SK-N-SH (cell line): Measurements from ENCODE around the gene SERINC1. TPM values are rescaled to one million over a fixed set of nuclear protein-coding genes. Genes with fewer than 3 reads are reported as not detected.

Experiments
- CTCF ChIA-PET: fragments of 300-600, 350-600 bp; formaldehyde crosslinking; extraction: SDS; loops from one replicate; lab custom pipeline; 2021; lab: Yijun Ruan, JAX
- POLR2A ChIA-PET: fragments of 350-600 bp; sonication (Branson Sonifier 250); formaldehyde crosslinking; extraction: SDS; loops from one replicate; lab custom pipeline; 2020; ENCODE audit warnings: antibody characterized with exemption, inconsistent platforms; lab: Yijun Ruan, JAX
- DNase-seq: peaks from one replicate; pipeline ENCODE4 v3.0.0; 2012
- H2AFZ ChIP-seq: fragments of 200-600 bp; sonication (generic); 2 replicates; pipeline ENCODE4 v1.8.1; 2016; ENCODE audit warnings: antibody characterized with exemption, mild to moderate bottlenecking, low read depth
- H3F3A ChIP-seq: fragments of 200-600 bp; sonication (generic); replicated peaks from 2 replicates; pipeline ENCODE3; 2016; ENCODE audit warnings: antibody characterized with exemption, mild to moderate bottlenecking; ENCODE audit not compliant: insufficient read depth
- H3K27ac ChIP-seq, 2 experiments: fragments of 200-500 bp in 1 of 2; fragments of 200-600 bp in 1 of 2; sonication (Bioruptor generic) in 1 of 2; sonication (generic), shearing (Covaris generic) in 1 of 2; 2 replicates each; pipeline versions ENCODE4 v1.5.1 to v1.6.1; 2014 to 2016; ENCODE audit warnings: low read depth in 2 of 2, inconsistent platforms in 1 of 2, low read length in 1 of 2, mild to moderate bottlenecking in 1 of 2, mixed read lengths in 1 of 2
- H3K27me3 ChIP-seq: fragments of 200-600 bp; sonication (generic), shearing (Covaris generic); 2 replicates; pipeline ENCODE4 v1.6.1; 2016; ENCODE audit warnings: mixed run types; ENCODE audit not compliant: insufficient read depth
- H3K36me3 ChIP-seq, 2 experiments: fragments of 200-500 bp in 1 of 2; fragments of 200-600 bp in 1 of 2; sonication (Bioruptor generic) in 1 of 2; sonication (generic) in 1 of 2; replicated peaks in 1 of 2; 2 replicates each; pipeline versions ENCODE3 to v1.5.1; 2014 to 2016; ENCODE audit warnings: low read length in 1 of 2, mild to moderate bottlenecking in 1 of 2; ENCODE audit not compliant: insufficient read depth in 2 of 2, control insufficient read depth in 1 of 2
- H3K4me1 ChIP-seq, 2 experiments: fragments of 200-500 bp in 1 of 2; fragments of 200-600 bp in 1 of 2; sonication (Bioruptor generic) in 1 of 2; sonication (generic), shearing (Covaris generic) in 1 of 2; 2 replicates each; pipeline versions ENCODE4 v1.5.1 to v1.6.1; 2014 to 2016; ENCODE audit warnings: low read depth in 1 of 2, low read length in 1 of 2, mixed run types in 1 of 2; ENCODE audit not compliant: insufficient read depth in 2 of 2, control insufficient read depth in 1 of 2
- H3K4me2 ChIP-seq: fragments of 200-600 bp; sonication (generic), shearing (Covaris generic); 2 replicates; pipeline ENCODE4 v1.6.1; 2017; ENCODE audit warnings: mixed run types
- H3K4me3 ChIP-seq, 2 experiments: fragments of 200-500 bp in 1 of 2; fragments of 200-600 bp in 1 of 2; sonication (Bioruptor generic) in 1 of 2; sonication (generic), shearing (Covaris generic) in 1 of 2; 2 replicates each; pipeline versions ENCODE4 v1.5.1 to v1.8.1; 2014 to 2016; ENCODE audit warnings: low read depth in 2 of 2, inconsistent platforms in 1 of 2, low read length in 1 of 2, mild to moderate bottlenecking in 1 of 2, mixed read lengths in 1 of 2, moderate library complexity in 1 of 2
- H3K79me2 ChIP-seq: fragments of 200-600 bp; sonication (generic); 2 replicates; pipeline ENCODE4 v1.8.1; 2017; ENCODE audit warnings: mild to moderate bottlenecking; ENCODE audit not compliant: insufficient read depth
- H3K9ac ChIP-seq: fragments of 200-600 bp; sonication (generic); 2 replicates; pipeline ENCODE4 v1.6.1; 2017; ENCODE audit warnings: mixed run types
- H3K9me2 ChIP-seq: fragments of 200-600 bp; sonication (generic); 2 replicates; pipeline ENCODE4 v1.6.1; 2017; ENCODE audit warnings: mixed run types
- H3K9me3 ChIP-seq: fragments of 200-600 bp; sonication (generic); 2 replicates; pipeline ENCODE4 v1.6.1; 2017; ENCODE audit warnings: mixed run types, mild to moderate bottlenecking, moderate library complexity
- H4K20me1 ChIP-seq: fragments of 200-600 bp; sonication (generic); 2 replicates; pipeline ENCODE4 v1.6.1; 2017; ENCODE audit warnings: mild to moderate bottlenecking, mixed run types; ENCODE audit not compliant: insufficient read depth
- CTCF ChIP-seq: fragments of 200-600 bp; sonication (generic); IDR thresholded peaks from 2 replicates; pipeline ENCODE4 v1.6.1; 2017; ENCODE audit warnings: antibody characterized with exemption, mild to moderate bottlenecking, moderate library complexity
- ELF1 ChIP-seq: IDR thresholded peaks from 2 replicates; pipeline ENCODE4 v1.4.0; 2012
- FOXM1 ChIP-seq: IDR thresholded peaks from 2 replicates; pipeline ENCODE4 v1.4.0; 2012; ENCODE audit warnings: low read depth, mild to moderate bottlenecking
- IRF3 ChIP-seq: fragments of 150-350 bp; IDR thresholded peaks from 2 replicates; pipeline ENCODE4 v1.6.1; 2016; ENCODE audit warnings: mild to moderate bottlenecking, low read depth, low read length
- JUND ChIP-seq: IDR thresholded peaks from 2 replicates; pipeline ENCODE4 v1.4.0; 2012
- MAX ChIP-seq: IDR thresholded peaks from 2 replicates; pipeline ENCODE4 v1.4.0; 2012; ENCODE audit warnings: low read depth
- MXI1 ChIP-seq: IDR thresholded peaks from 2 replicates; pipeline ENCODE4 v1.6.1; 2012; ENCODE audit warnings: mild to moderate bottlenecking, low read depth, low read length, improper control_type of control experiment
- POLR2AphosphoS5 ChIP-seq: IDR thresholded peaks from 2 replicates; pipeline ENCODE4 v1.6.1; 2012; ENCODE audit warnings: low read depth, low read length
- RAD21 ChIP-seq: IDR thresholded peaks from 2 replicates; pipeline ENCODE4 v1.6.1; 2012; ENCODE audit warnings: mild to moderate bottlenecking, low read length
- RCOR1 ChIP-seq: fragments of 150-350 bp; IDR thresholded peaks from 2 replicates; pipeline ENCODE4 v1.6.1; 2017; ENCODE audit warnings: antibody characterized with exemption, low read length
- RFX5 ChIP-seq: IDR thresholded peaks from 2 replicates; pipeline ENCODE4 v1.6.1; 2012; ENCODE audit warnings: mild to moderate bottlenecking, improper control_type of control experiment, low read length
- SMC3 ChIP-seq: IDR thresholded peaks from 2 replicates; pipeline ENCODE4 v1.6.1; 2012; ENCODE audit warnings: low read depth, low read length, improper control_type of control experiment
- TAF1 ChIP-seq: IDR thresholded peaks from 2 replicates; pipeline ENCODE4 v1.6.1; 2012; ENCODE audit warnings: low read depth, mild to moderate bottlenecking, low read length, moderate library complexity, borderline replicate concordance
- TCF12 ChIP-seq: IDR thresholded peaks from 2 replicates; pipeline ENCODE4 v1.4.0; 2012
- WGBS: methylation state at CpG from one replicate; pipeline ENCODE4 v1.1.6; 2017; ENCODE audit warnings: low lambda C conversion rate; 5-methylcytosine and 5-hydroxymethylcytosine counted together
- polyA plus RNA-seq, 3 experiments: library from polyadenylated mRNA; depleted of rRNA; stranded (reverse); fragments of >200 nt; gene quantifications; 2 replicates each; pipeline ENCODE4 v1.2.3, GENCODE V29; 2012

Gene SERINC1
- polyA plus RNA-seq, 1 of the 3 experiments (the other 2 are of a cell fraction), result 55.2 TPM

GRCh38 chr6:122400462-122401089 is 71.0 kb downstream of the SERINC1 start:
- Histone ChIP-seq H3K36me3 (no peaks in the 10 kb centered on the region), H3F3A (peaks cover 12% of the 10 kb centered on the region), H3K9me3 (no peaks in the 10 kb centered on the region), H3K9me2 (no peaks in the 10 kb centered on the region), H3K4me2 (peak overlapping the region; percentile 87), H2AFZ (no peak overlapping the region; the same call in 1 of the 2 replicates), H3K4me1 (peaks cover 0 to 8% of the 10 kb centered on the region in 2 experiments; a peak in 2 of 4 replicates), H4K20me1 (peaks cover 14% of the 10 kb centered on the region; the same call in 1 of the 2 replicates), H3K27ac (no peak overlapping the region; a peak in 1 of 4 replicates), H3K4me3 (peak overlapping the region; percentile 97 to 99), H3K9ac (peak overlapping the region; percentile 93), H3K79me2 (peaks cover 60% of the 10 kb centered on the region), H3K27me3 (no peaks in the 10 kb centered on the region)
- TF ChIP-seq RCOR1 (no peak), RAD21 (no peak), TAF1 (0 out of 2 replicates have a peak, but pooled peaks have one; percentile 2), IRF3 (no peak), CTCF (no peak), MXI1 (no peak)
- DNase-seq, result no peak
- 31% methylated on average over 4 of the region's 4 CpGs for WGBS
- ChIA-PET CTCF (interaction anchor here (1.4 kb wide), 1 partner anchor 16 kb away, joined by 3 read pairs; no protein-coding TSS in a partner anchor), POLR2A (no interaction called here)

- CTCF ChIA-PET, result no interaction called here
- H3F3A ChIP-seq, result peaks cover 12% of the 10 kb centered on the region
- H3K4me1 ChIP-seq, result peaks cover 0 to 8% of the 10 kb centered on the region in 2 experiments; a peak in 2 of 4 replicates
- H3K27me3 ChIP-seq, result no peaks in the 10 kb centered on the region
- H3K9me3 ChIP-seq, result no peaks in the 10 kb centered on the region
- H3K27ac ChIP-seq, result peak overlapping the region; percentile 73 to 88; a peak in 3 of 4 replicates
- peak overlapping the region; percentile 93 for H3K9ac ChIP-seq
- peak overlapping the region; percentile 91 for H2AFZ ChIP-seq
- DNase-seq, result no peak
- peaks cover 14% of the 10 kb centered on the region; the same call in 1 of the 2 replicates for H4K20me1 ChIP-seq
- H3K4me3 ChIP-seq, result peak overlapping the region; percentile 97 to 99
- POLR2A ChIA-PET, result no interaction called here
- peaks cover 55% of the 10 kb centered on the region for H3K79me2 ChIP-seq
- 0% methylated on average over 5 of the region's 20 CpGs for WGBS
- H3K9me2 ChIP-seq, result no peaks in the 10 kb centered on the region
- TF ChIP-seq ELF1 (no peak), POLR2AphosphoS5 (no peak), TCF12 (no peak), IRF3 (no peak), SMC3 (no peak), FOXM1 (no peak), RFX5 (no peak), MAX (no peak), RAD21 (no peak), JUND (no peak)
- H3K4me2 ChIP-seq, result peak overlapping the region; percentile 87
- no peaks in the 10 kb centered on the region for H3K36me3 ChIP-seq
These were observed 71.5 kb downstream of the SERINC1 start for GRCh38 chr6:122400121-122400450.
